CD4-positive, alpha-beta T cell treated with Interleukin-15 for 1 hour (primary cell): ENCODE data around the gene NUP93.
A peak's percentile ranks its signal among the peaks of the same experiment; 100 is the strongest.
"Not testable (repeated sequence)": the region's sequence is repeated elsewhere in the genome, so short reads cannot be mapped to it uniquely, and the experiment has no call there.

Experiments
- DNase-seq: peaks from one replicate; pipeline ENCODE4 v3.0.0-alpha.2; 2020

The NUP93 gene

DNA sequence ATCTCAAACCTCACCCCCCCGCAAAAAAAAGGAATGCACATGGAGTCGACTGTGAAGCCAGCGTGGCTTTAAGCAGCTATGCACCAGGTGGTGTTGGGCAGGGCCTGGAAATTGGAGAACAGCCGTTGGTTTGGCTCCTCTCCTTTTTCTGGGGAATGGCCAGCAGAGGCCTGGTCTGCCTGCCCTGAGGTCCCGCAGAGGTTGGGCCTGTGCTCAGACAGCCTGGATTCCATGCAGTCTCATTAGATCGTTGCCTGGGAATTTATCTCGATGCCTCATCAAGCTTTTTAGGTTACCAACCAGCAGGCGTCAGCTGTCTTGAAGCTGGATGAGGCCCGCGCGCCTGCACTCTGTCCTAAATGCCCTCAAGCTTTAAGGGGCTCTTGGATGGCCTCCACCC lies 144.9 kb downstream of the NUP93 start:
- DNase-seq = no peak

DNA sequence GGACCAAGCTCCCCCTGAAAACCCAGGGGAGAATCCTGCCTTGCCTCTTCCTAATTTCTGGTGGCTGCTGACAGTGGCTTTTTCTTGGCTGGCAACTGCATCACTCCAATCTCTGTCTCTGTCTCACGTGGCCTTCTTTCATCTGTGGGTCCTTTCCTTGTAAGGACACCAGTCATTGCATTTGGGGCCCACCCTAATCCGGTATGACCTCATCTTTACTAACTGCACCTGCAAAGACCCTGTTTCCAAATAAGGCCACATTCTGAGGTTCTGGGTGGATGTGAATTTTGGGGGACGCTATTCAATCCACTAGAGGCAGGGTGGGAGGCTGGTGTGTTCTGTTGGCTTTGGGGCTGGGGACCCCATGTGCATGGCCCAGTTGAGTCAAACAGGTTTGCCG lies 146.1 kb downstream of the NUP93 start:
- no peak for DNase-seq

DNA sequence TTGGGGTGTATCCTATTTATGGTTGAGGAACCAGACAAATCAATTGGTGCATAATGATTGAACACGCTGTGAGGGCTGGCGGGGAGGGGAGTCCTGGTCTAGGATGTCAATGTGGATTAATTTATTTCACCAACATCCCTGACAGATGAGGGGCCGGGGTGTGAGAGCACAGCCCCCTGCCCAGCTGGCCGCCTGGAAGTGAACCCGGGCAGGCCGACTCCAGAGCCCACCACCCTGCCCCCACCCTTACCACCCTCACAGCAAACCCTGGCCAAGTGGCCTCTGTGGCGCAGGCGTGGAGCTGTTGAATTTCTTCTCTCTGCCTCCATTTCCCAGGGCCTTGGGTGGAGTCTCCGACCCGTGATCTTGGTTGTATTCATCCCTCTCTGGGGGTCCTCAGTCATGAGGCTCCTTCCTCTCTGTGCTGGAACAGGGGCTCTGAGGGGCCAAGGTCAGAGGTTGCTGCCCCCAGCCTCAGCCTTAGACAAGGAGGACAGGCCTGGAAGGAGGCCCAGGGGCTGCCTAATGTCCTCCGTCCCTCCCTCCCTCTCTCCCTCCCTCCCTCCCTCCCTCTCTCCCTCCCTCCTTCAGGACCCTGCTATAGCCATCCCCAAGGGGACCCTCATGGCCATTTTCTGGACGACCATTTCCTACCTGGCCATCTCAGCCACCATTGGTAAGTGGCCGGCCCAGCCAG lies 147.7 kb downstream of the NUP93 start:
- DNase-seq = no peak

DNA sequence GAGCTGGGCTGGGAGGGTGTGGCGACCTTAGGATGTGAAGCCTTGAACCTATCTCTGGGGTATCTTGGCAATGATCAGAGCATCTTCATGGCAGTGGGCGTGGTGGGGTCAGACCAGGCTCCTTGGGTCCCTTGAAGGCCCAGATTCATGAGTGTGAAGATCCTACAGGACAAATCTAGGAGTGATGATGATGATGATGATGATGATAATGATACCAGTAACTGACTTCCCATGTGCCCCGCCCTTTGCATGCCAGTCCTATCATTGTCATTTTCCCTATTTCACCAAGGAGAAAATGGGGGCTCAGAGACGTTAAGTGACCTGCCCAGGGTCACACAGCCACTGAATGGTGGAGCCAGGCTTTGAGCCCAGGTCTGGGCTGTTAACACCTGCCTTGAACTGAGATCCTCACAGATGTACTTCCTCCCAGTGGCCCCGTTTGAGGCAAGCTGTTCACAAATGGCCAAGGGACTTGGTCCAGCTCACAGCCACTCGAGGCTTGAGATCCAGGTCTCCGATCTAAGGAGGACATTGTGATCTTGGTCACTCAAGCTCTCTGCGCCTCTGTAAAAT lies 148.4 kb downstream of the NUP93 start:
- DNase-seq = no peak

DNA sequence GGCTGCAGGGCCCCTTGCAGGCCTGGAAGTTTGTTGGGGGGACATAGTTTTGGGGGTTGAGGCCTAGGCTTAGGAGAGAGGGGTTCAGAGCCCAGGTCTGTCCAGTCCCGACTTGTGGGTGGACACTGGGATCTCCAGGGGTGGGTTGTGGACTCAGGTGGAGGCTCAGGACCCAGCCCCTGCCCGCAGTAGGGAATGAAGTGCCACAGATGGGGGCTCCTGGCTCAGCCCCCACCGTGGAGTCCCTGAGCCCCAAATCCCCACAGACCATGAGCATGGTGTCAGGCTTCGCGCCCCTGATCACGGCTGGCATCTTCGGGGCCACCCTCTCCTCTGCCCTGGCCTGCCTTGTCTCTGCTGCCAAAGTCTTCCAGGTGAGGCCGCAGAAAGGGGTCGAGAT lies 149.3 kb downstream of the NUP93 start:
- DNase-seq = no peak

DNA sequence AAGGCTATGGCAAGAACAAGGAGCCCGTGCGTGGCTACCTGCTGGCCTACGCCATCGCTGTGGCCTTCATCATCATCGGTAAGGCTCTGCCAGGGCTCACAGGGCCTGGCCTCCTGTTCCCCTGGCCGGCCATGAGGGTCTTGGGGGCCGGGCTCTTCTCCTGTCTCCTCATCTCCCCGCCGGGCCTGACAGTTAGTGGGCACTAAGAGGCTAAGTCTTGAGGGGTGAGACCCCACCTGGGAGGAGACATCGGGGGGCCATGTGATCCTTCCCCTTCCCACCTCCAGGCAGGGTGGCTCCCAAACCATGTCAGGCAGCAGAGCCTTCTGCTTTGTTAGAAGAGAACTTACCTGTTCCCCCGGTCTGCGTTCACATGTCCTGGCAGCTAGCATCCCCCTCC lies 150.2 kb downstream of the NUP93 start:
- DNase-seq = no peak

DNA sequence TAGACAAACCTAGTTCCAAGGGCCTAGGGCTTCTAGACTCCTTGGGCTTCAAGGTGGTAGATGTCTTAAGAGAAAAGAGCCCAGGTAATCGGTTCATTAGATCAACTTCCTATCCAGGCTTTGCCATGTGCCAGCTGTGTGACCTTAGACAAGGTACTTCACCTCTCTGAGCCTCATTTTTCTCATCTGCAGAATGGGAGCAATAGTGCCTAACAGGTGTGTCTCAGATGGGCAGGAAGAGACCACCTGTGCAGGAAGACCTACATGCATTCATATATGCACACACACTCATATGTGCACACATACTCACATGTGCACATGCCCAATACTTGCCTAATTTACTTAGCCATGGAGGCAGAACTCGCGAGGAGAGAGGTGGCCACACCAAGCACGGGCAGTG lies 150.8 kb downstream of the NUP93 start:
- DNase-seq = no peak

DNA sequence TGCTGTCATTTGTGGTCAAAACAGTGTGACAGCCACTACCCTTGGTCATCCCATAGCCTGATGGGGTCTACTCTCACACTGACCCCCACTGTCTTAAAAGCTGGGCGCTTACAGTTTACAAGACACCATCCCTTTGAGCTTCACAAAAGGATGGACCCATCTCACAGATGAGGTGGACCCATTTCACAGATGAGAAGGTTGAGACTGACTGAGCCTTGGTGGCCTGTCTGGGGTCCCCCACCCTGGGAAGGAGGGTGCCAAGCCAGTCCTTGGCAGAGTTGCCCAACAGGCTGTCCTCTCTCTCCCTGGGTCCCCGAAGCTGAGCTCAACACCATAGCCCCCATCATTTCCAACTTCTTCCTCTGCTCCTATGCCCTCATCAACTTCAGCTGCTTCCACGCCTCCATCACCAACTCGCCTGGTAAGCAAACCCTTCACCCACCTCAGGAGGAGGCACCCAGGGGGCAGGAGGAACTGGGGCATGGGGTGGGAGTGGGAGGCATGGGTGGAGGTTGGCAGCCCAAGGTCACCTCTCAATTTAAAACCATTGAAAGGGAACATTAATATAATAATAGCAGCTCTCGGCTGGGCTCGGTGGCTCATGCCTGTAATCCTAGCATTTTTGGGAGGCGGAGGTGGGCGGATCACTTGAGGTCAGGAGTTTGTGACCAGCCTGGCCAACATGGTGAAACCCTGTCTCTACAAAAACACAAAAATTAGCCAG lies 152.3 kb downstream of the NUP93 start:
- DNase-seq = no peak

DNA sequence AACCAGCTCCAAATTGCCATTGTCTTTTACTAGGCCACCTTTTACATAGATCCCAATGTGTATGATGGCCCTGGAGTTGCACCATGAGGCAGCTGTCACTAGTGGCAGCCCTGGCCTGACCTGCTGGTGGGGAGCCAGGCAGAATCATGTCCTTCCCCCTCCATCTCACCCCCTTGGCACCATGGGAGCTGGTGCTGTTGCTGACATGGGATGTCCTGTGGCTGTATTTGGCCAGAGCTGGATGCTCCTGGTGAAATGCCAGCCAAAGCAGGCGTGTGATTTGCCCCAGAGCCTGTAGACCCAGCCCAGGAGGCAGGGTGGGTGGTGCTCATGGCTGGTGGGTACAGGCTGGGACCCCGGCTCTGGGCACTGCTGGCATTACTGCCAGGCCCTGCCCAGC lies 153.7 kb downstream of the NUP93 start:
- DNase-seq = no peak

DNA sequence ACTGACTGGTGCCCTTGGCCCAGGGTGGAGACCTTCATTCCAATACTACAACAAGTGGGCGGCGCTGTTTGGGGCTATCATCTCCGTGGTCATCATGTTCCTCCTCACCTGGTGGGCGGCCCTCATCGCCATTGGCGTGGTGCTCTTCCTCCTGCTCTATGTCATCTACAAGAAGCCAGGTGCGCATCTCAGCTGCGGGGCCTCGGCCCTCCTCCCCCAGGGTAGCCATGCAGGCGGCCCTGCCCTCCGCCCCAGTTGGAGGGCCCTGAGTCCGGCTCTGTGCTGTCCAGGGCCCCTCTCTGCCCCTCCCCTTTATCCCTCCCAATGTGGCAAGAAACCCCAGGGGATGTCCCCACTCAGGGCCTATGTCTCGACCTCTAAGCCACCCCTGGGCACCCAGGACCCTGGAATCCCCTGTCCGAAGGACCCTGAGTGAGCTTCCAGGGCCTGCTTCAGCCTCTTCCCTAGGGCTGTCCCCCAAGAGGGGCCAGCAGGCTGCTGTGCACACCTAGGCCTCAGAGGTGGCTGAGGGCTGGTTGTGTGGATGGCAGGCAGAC lies 154.2 kb downstream of the NUP93 start:
- DNase-seq = no peak

DNA sequence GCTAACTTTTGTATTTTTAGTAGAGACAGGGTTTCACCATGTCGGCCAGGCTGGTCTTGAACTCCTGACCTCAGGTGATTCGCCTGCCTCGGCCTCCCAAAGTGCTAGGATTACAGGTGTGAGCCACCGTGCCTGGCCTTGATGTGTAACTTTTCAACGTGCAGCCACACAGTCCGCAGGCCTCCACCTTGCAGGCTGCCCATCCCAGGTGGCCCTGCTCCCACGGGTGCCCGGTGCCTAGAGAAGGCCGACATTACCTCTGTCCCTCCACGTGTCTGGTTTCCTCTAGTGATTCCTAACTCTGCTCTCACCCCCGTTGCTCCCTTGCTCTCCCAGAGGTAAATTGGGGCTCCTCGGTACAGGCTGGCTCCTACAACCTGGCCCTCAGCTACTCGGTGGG lies 155.0 kb downstream of the NUP93 start:
- not testable (repeated sequence) for DNase-seq

DNA sequence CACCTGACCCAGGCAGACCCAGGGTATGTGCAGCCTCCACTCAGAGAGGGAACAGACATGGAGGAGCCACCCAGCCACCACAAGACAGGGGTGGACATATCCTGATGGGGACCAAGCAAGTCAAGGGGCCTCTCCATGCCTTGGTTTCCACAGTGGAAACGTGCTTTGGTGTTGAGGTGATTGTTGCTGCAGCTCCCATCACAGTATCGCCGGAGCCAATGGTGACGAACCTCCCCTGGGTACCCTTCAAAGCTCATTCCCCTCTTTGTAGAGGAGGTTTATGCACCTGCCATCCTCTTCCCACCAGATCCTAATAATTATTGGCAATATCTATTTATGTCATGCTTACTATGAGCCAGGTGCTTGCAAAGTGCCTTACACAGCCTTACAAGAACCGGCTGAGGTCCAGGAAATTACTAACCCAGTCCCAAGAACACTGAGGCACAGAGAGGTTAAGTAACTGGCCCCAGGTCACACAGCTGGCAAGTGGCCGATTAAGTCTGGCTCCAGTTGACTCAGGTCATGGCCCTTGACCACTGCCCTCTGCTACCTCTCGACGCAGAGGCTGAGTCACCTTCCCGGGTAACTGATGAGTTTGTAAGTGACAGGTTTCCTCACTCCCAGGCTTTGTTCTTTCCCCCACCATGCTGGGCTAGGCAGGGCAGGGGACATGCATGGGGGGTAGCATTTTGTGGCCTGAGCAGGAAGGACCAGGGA lies 155.7 kb downstream of the NUP93 start:
- no peak for DNase-seq

DNA sequence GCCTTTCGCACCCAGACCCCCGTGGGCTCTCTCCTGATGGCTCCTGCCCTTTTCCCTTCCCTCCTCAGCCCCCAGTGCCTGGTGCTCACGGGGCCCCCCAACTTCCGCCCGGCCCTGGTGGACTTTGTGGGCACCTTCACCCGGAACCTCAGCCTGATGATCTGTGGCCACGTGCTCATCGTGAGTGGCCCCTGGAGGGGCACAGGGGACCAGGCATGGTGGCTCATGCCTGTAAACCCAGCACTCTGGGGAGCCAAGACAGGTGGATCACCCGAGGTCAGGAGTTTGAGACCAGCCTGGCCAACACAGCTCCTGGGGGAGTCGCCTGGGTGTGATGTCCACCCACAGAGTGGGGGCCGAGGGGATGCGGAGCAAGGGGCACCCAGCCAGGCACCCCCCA lies 156.4 kb downstream of the NUP93 start:
- no peak for DNase-seq

DNA sequence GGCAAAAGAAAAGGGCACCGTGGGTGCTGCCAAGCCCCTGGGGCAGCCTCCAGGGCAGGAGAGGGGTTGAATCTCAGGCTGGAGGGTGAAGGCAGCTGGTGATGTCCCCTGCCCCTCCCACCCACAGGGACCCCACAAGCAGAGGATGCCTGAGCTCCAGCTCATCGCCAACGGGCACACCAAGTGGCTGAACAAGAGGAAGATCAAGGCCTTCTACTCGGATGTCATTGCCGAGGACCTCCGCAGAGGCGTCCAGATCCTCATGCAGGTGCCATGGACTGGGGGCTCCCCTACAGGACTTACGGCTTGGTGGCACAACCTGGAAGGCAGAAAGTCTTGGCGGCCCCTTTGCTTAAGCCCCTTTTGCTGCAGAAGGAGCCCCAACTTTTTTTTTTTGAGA lies 156.9 kb downstream of the NUP93 start:
- no peak for DNase-seq

DNA sequence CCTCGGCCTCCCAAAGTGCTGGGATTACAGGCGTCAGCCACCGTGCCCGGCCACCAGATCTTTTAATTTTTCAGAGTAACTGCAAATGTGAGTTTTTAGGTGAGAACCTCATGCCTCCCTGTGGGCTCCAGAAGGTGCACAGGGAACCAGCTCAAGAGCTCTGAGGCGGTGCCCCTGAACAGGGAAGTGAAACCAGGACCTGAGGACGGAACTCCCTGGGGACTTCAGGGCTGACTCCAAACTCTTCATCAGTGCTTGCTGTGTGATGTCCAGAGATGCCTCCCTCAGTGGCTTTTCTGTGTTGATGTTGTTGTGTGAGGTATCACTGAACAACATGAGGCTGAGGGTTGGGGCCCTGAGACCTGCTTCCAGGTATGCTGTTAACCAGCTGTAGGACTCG lies 158.9 kb downstream of the NUP93 start:
- peak; percentile 69 for DNase-seq

DNA sequence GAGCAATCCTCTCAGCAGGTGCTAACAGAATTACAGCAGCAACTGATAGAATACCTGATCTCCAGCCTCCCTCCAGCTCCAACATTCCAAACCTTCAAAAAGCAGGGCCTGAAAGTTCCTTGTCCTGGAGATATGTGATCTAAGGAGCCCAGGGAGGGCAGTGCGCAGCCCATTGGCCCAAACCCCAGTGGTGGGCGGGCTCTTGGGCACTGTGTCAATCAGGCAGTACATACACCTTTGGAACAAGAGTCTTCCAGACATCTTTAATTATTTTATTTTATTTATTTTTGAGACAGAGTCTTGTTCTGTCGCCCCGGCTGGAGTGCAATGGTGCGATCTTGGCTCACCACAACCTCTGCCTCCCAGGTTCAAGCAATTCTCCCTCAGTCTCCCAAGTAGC lies 159.3 kb downstream of the NUP93 start:
- DNase-seq = no peak

DNA sequence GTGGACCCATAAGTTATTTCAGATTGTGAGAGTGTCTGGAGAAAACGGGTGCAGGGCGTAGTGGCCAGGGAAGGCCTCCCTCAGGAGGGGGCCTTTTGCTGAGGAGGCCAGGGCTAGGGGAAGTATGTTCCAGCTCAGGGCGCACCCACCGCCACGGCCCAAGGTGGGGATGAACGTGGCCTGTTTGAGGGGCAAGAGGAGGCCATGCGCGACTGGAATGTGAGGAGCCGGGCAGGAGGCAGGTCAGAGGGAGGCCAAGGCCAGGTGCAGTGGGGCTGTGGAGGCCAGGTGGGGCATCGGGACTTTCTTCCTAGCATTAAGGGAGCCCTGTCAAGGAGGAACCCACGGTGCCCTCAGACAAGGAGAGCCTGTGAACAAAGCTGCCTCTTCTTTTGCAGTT lies 161.8 kb downstream of the NUP93 start:
- no peak for DNase-seq

DNA sequence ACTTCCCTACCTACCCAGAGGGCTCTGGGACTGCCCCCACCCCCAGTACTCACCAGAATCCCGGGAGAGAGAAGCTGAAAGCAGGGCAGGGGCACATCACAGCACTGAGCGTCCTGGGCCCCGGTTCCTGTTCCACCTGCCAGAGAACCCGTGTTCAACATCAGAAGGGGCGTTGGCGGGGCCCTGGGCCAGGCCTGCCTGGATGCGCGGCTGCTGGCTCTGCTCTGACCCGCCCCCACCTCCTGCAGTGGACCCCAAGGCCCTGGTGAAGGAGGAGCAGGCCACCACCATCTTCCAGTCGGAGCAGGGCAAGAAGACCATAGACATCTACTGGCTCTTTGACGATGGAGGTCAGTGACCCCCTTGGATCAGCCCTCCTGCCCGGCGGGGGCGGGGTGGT lies 162.8 kb downstream of the NUP93 start:
- no peak for DNase-seq

DNA sequence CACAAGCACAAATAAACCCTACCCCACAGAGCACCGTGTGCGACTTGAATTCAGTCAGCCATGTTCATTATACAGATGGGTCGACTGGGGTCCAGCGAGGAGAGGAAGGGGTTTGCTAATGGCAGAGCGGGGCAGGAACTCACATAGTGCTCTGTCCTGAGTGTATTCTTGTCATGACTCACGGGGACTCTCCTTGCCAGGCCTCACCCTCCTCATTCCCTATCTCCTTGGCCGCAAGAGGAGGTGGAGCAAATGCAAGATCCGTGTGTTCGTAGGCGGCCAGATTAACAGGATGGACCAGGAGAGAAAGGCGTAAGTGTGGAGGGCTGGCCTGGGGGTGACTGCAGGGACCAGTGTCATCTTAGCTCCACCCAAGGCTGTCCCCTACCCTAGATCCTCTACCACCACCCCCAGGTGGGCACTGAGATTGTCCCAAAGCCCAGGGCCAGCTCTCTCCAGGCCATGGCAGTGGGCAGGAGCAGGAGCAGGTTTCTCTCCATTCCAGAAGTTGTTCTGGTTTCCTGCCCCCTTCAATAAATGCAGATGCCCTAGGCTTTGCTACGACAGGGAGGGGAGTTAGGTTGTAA lies 164.5 kb downstream of the NUP93 start:
- no peak for DNase-seq

DNA sequence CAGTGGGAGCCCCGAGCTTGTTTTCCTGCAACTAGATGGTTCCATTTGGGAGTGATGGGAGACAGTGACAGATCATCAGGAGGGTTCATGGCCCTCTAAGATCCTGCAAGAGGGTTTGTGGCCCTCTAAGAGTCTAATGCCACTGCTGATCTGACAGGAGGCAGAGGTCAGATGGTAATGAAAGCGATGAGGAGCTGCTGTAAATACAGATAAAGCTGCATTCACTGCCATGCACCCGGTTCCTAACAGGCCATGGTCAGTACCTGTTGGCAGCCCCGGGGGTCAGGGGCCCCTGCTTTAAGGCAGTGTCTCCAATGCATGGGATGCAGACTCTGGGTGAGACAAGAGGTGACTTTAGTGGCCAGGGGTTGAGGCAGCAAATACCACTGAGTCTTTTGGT lies 165.9 kb downstream of the NUP93 start:
- DNase-seq = no peak

DNA sequence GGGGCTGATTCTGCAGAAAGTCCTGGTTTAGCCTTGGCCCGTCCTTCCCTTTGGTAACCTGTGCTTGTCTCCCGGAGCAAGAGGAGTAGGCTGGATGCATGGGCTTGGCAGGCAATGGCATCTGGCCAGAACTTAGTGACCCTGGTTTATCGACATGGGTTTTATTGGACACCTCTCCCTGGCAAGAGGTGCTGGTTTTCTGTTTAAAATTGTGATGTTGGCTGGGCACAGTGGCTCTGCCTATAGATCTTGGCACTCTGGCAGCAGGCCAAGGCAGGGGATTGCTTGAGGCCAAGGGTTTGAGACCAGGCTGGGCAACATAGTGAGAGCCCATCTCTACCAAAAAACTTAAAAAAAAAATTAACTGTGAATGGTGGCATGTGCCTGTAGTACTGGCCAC lies 166.3 kb downstream of the NUP93 start:
- DNase-seq = no peak

DNA sequence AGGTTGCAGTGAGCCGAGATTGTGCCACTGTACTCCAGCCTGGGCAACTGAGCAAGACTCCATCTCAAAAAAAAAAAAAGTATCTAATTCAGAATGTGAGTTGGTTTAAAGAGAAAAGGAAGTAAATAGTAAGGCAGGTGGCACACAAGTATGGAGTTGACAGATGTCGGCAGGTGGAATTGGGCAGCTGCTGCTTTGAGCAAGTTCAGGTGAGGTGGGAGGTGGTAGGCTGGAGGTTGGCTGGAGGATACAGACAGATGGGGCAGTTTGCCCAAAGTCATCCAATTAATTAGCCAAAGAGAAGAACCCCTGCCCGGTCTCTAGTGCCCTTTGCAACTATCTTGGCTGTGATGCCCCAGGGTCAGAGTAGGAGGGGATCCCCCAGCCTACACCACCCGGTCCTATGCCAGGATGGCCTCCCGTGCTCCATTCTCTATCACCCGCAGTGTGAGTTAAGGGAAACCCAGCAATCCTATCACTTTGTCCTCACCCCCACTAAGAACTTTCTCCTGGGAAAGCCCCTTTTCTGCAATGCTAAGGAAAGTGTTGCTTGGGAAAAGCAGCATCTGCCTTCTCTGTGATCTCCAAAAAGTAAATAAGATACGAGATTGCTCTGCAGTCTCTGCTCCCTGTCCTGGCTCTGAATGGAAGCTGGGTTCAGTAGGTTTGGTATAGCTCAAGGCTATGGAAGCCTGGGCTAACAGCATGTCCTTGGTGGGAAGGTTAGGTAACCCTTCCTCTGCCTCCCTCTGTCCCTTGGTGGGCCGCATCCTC lies 167.3 kb downstream of the NUP93 start:
- no peak for DNase-seq
